HG02610 (cell line): Measurements from ENCODE around the gene ADPRS.

ENCODE experiments used
- ATAC-seq: cut with Tn5 transposase; IDR thresholded peaks from one replicate; pipeline ENCODE4 v1.9.1; 2021; ENCODE audit warnings: mild to moderate bottlenecking, moderate library complexity; ENCODE audit not compliant: unreplicated experiment

Gene ADPRS

GRCh38 chr1:36128126-36128904 is 39.6 kb downstream of the ADPRS start:
- ATAC-seq: no peak

- ATAC-seq: no peak
These were observed 40.2 kb downstream of the ADPRS start for GRCh38 chr1:36128905-36129206.

- ATAC-seq: no peak
These were observed 43.3 kb downstream of the ADPRS start for GRCh38 chr1:36132029-36132428.

GRCh38 chr1:36133484-36133883 is 44.8 kb downstream of the ADPRS start:
- no peak for ATAC-seq

GRCh38 chr1:36134031-36134430 is 45.3 kb downstream of the ADPRS start:
- no peak for ATAC-seq

GRCh38 chr1:36134505-36135329 is 46.0 kb downstream of the ADPRS start:
- ATAC-seq: no peak

GRCh38 chr1:36135330-36135667 is 46.6 kb downstream of the ADPRS start:
- ATAC-seq: no peak

- no peak for ATAC-seq
These were observed 47.1 kb downstream of the ADPRS start for GRCh38 chr1:36135796-36136195.

GRCh38 chr1:36136535-36136934 is 47.8 kb downstream of the ADPRS start:
- ATAC-seq: no peak

GRCh38 chr1:36137226-36137625 is 48.5 kb downstream of the ADPRS start:
- no peak for ATAC-seq

GRCh38 chr1:36137776-36138175 is 49.1 kb downstream of the ADPRS start:
- no peak for ATAC-seq

- ATAC-seq: no peak
These were observed 50.8 kb downstream of the ADPRS start for GRCh38 chr1:36139521-36139920.

GRCh38 chr1:36142121-36142520 is 53.4 kb downstream of the ADPRS start:
- ATAC-seq: no peak

GRCh38 chr1:36143424-36143823 is 54.7 kb downstream of the ADPRS start:
- ATAC-seq: no peak
